Effector memory CD4-positive, alpha-beta T cell (primary cell): ENCODE measurements around the gene EOMES.

Experiments
- DNase-seq, 3 donors: peaks; one replicate each; pipeline ENCODE4 v3.0.0-alpha.2; 2020
- H3K27ac ChIP-seq: 2 replicates; pipeline ENCODE4 v1.7.0; 2013; ENCODE audit warnings: mild to moderate bottlenecking, low read length, moderate library complexity; ENCODE audit not compliant: insufficient read depth, poor library complexity, severe bottlenecking
- H3K27me3 ChIP-seq: replicated peaks from 2 replicates; pipeline ENCODE4 v1.7.0; 2013; ENCODE audit warnings: mild to moderate bottlenecking, low read length; ENCODE audit not compliant: insufficient read depth, control insufficient read depth, poor library complexity, severe bottlenecking
- H3K36me3 ChIP-seq: 2 replicates; pipeline ENCODE4 v1.7.0; 2013; ENCODE audit warnings: mild to moderate bottlenecking, low read length, moderate library complexity; ENCODE audit not compliant: control insufficient read depth, insufficient read depth
- H3K4me1 ChIP-seq: 2 replicates; pipeline ENCODE4 v1.7.0; 2013; ENCODE audit warnings: low read length, mild to moderate bottlenecking; ENCODE audit not compliant: control insufficient read depth, insufficient read depth, poor library complexity, severe bottlenecking
- H3K4me3 ChIP-seq: 2 replicates; pipeline ENCODE4 v1.7.0; 2013; ENCODE audit warnings: low read length, low read depth, mild to moderate bottlenecking; ENCODE audit not compliant: insufficient read depth, poor library complexity, severe bottlenecking
- H3K9me3 ChIP-seq: 2 replicates; pipeline ENCODE4 v1.7.0; 2013; ENCODE audit warnings: mild to moderate bottlenecking, low read length, moderate library complexity; ENCODE audit not compliant: control insufficient read depth

EOMES gene

GRCh38 chr3:27669591-27669990 lies 52.5 kb downstream of the EOMES start:
- Histone ChIP-seq H3K36me3 (no peaks in the 10 kb centered on the region), H3K27ac (no peak overlapping the region), H3K9me3 (no peaks in the 10 kb centered on the region), H3K27me3 (no peaks in the 10 kb centered on the region), H3K4me3 (no peak overlapping the region), H3K4me1 (no peaks in the 10 kb centered on the region)
- DNase-seq = no peak

GRCh38 chr3:27667751-27668150 lies 54.4 kb downstream of the EOMES start:
- no peaks in the 10 kb centered on the region for H3K4me1 ChIP-seq
- no peaks in the 10 kb centered on the region for H3K9me3 ChIP-seq
- H3K4me3 ChIP-seq = no peak overlapping the region
- no peaks in the 10 kb centered on the region for H3K36me3 ChIP-seq
- no peak overlapping the region for H3K27ac ChIP-seq
- no peak for DNase-seq
- H3K27me3 ChIP-seq = no peaks in the 10 kb centered on the region

- Histone ChIP-seq H3K9me3 (no peaks in the 10 kb centered on the region), H3K36me3 (no peaks in the 10 kb centered on the region), H3K27ac (no peak overlapping the region), H3K27me3 (no peaks in the 10 kb centered on the region), H3K4me3 (no peak overlapping the region), H3K4me1 (no peaks in the 10 kb centered on the region)
- no peak for DNase-seq
These were observed 55.4 kb downstream of the EOMES start for GRCh38 chr3:27666708-27667107.

GRCh38 chr3:27666272-27666671 lies 55.9 kb downstream of the EOMES start:
- Histone ChIP-seq H3K9me3 (no peaks in the 10 kb centered on the region), H3K27ac (no peak overlapping the region), H3K4me1 (no peaks in the 10 kb centered on the region), H3K36me3 (no peaks in the 10 kb centered on the region), H3K4me3 (no peak overlapping the region), H3K27me3 (no peaks in the 10 kb centered on the region)
- DNase-seq = no peak
